ENCODE results near the gene CCT2.

GRCh38 chr12:69578283-69578682 is 7.0 kb upstream of the CCT2 start:
- TF ChIP-seq CTCF (conservative IDR thresholded peaks at IDR 0.05) (no peak), ZFX (IDR thresholded peaks at IDR 0.05) (no peak)
